GM21619 (cell line): ENCODE results near the gene EFCAB3.
"Not testable (repeated sequence)": the region's sequence is repeated elsewhere in the genome, so short reads cannot be mapped to it uniquely, and the experiment has no call there.

Source experiments
- ATAC-seq: cut with Tn5 transposase; IDR thresholded peaks from one replicate; pipeline ENCODE4 v1.9.1; 2021; ENCODE audit not compliant: unreplicated experiment

EFCAB3 gene

GRCh38 chr17:62458483-62458882 lies 78.1 kb downstream of the EFCAB3 start:
- not testable (repeated sequence) for ATAC-seq

DNA sequence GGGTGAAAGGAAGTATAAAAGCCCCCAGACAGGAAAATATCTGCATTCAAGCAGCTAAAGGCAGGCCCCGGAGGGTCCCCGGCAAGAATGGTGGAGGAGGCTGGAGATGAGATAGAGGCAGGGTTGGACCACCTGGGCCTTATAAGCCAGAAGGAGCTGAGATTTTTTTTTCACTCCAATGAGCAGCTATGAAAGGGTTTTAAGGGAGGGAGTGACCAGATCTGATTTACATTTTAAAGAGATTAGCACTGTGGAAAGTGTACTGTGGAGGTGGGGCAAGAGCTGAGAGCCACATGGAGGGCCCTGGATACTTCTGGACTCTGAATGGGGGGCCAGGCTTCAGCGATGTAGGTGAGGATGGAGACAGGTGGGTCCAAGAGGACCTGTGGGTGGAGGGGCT lies 84.1 kb downstream of the EFCAB3 start:
- ATAC-seq = not testable (repeated sequence)

DNA sequence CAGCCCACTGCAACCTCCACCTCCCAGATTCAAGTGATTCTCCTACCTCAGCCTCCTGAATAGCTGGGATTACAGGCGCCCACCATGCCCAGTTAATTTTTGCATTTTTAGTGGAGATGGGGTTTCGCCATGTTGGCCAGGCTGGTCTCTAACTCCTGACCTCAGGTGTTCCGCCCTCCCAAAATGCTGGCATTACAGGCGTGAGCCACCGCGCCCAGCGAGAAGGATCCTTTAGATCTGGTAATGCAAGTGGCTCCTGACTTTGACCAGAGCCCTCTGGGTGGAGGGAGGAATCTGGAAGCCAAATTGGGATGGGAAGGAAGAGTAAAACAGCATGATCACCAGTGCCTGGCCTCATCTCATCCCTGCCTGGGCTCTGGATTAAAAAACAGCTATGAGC lies 84.9 kb downstream of the EFCAB3 start:
- not testable (repeated sequence) for ATAC-seq
